ENCODE data around the gene POLR2J.
A peak's percentile ranks its signal among the peaks of the same experiment; 100 is the strongest.

Gene POLR2J

GRCh38 chr7:102434039-102434486, 44.7 kb downstream of the POLR2J start:
- DNase-seq = peak; percentile 66

GRCh38 chr7:102433219-102434038, 45.3 kb downstream of the POLR2J start, which contains the start of gene ORAI2:
Gene ORAI2, plus strand, starts transcription at chr7:102433575. Its CDS starts 5,382 bp downstream, at chr7:102438957.
- DNase-seq = peak; percentile 95

- peak; percentile 74 for DNase-seq
Measured at GRCh38 chr7:102432442-102433218, 46.1 kb downstream of the POLR2J start.

GRCh38 chr7:102431617-102432298, 47.0 kb downstream of the POLR2J start:
- DNase-seq = peak; percentile 67

GRCh38 chr7:102429141-102429899, 49.4 kb downstream of the POLR2J start:
- no peak for DNase-seq

GRCh38 chr7:102427019-102427405, 51.7 kb downstream of the POLR2J start:
- no peak for DNase-seq

- DNase-seq = no peak
Measured at GRCh38 chr7:102426268-102427018, 52.3 kb downstream of the POLR2J start.

GRCh38 chr7:102425639-102426267, 53.0 kb downstream of the POLR2J start:
- no peak for DNase-seq

GRCh38 chr7:102424787-102425218, 53.9 kb downstream of the POLR2J start:
- no peak for DNase-seq

- DNase-seq = no peak
Measured at GRCh38 chr7:102424129-102424551, 54.6 kb downstream of the POLR2J start.
